ENCODE data around the gene IMMP2L. TPM values are rescaled to one million over a fixed set of nuclear protein-coding genes. Genes with fewer than 3 reads are reported as not detected.

Gene IMMP2L
- total and polyA plus RNA-seq, 2 of the 8 experiments (the other 6 are each of a cell fraction or from before 2014, with no cell fraction given), result 2.3 to 10.1 TPM

DNA sequence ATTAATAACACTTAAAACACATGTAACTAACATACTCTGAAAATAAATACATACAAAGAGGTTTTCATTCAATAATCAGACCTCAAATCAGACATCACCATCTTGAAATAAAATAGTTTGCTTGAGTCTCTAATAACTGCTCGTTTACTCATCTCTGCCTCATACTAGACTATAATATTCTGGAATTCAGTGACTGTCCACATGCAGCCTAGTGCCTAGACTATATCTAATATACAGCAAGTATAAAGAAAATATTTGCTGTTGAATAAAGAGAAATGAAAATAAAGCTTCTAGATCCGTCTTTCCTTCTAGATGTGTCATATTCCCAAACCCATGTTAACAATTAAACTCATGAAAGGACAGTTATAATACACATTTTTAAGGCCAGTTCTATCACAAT is 707.6 kb downstream of the IMMP2L start:
- peaks cover 0 to 3% (median 1%) of the 10 kb centered on the region in 4 experiments; a peak in 1 of 8 replicates for H3K36me3 ChIP-seq (ENCODE audit: control insufficient read depth in 2 of 4, insufficient read depth in 4 of 4, low read length in 3 of 4)
- H3K23me2 ChIP-seq (ENCODE audit: low read depth, low read length), result no peaks in the 10 kb centered on the region; the same call in 1 of the 2 replicates
- no peak overlapping the region for H3K23ac ChIP-seq (ENCODE audit: insufficient read length)
- no peak overlapping the region for H3K4ac ChIP-seq (replicated peaks; ENCODE audit: insufficient read length, low read depth, low read length)
- H3K4me3 ChIP-seq (ENCODE audit: extremely low read depth in 1 of 4, insufficient read depth in 2 of 4, low read depth in 3 of 4, low read length in 4 of 4), result no peak overlapping the region
- TF ChIP-seq CEBPB (IDR thresholded peaks at IDR 0.05; ENCODE audit: low read depth, low read length) (no peak), RXRA (IDR thresholded peaks at IDR 0.05; ENCODE audit: insufficient read depth, low read depth, low read length) (no peak), CHD2 (IDR thresholded peaks at IDR 0.05; ENCODE audit: low read length) (no peak), HDAC6 (IDR thresholded peaks at IDR 0.05; ENCODE audit: low read depth, low read length) (no peak), ZNF274 (IDR thresholded peaks at IDR 0.05; ENCODE audit: borderline replicate concordance, extremely low read depth, low read length) (no peak), FOSL1 (IDR thresholded peaks at IDR 0.05; ENCODE audit: insufficient read depth, low read depth, low read length) (no peak)
- H3K79me2 ChIP-seq (ENCODE audit: control insufficient read depth in 1 of 2, insufficient read depth in 2 of 2, low read length in 2 of 2), result no peaks in the 10 kb centered on the region
- ChIA-PET CTCF (ENCODE audit: partially characterized antibody) (no interaction called here), POLR2A (ENCODE audit: partially characterized antibody) (no interaction called here)
- no peak overlapping the region for H3K56ac ChIP-seq (replicated peaks; ENCODE audit: insufficient read length, low read depth, low read length)
- no peak overlapping the region for H3K18ac ChIP-seq (ENCODE audit: extremely low read depth, low read length)
- H2BK15ac ChIP-seq (ENCODE audit: low read length), result no peak overlapping the region
- no peak overlapping the region for H2BK12ac ChIP-seq (ENCODE audit: low read depth, low read length)
- no peak overlapping the region for H4K8ac ChIP-seq (ENCODE audit: extremely low read depth, insufficient read depth, low read length)
- H2BK20ac ChIP-seq (ENCODE audit: low read length), result no peak overlapping the region
- no peak overlapping the region for H2AK5ac ChIP-seq (ENCODE audit: low read depth, low read length)
- H4K91ac ChIP-seq (replicated peaks; ENCODE audit: insufficient read length, low read length), result no peak overlapping the region
- no peaks in the 10 kb centered on the region for H3K79me1 ChIP-seq (ENCODE audit: low read depth, low read length)
- H3K27ac ChIP-seq (ENCODE audit: low read depth, low read length), result no peak overlapping the region
- DNase-seq (ENCODE audit: low read depth in 1 of 2, low spot score in 2 of 2) (no peak), FAIRE-seq (no peak)
- H3K9ac ChIP-seq (replicated peaks in 1 of 4; ENCODE audit: extremely low read depth in 1 of 4, low read depth in 3 of 4, low read length in 3 of 4), result no peak overlapping the region
- 92% methylated on average over 2 of the region's 2 CpGs; no CpG with 5 or more reads in 1 of the 2 experiments for WGBS, 2 experiments (ENCODE audit: extremely low coverage in 1 of 2, insufficient coverage in 1 of 2, insufficient read length in 1 of 2, insufficient replicate concordance in 2 of 2, low coverage in 1 of 2, low lambda C conversion rate in 2 of 2, missing lambda C conversion rate in 1 of 2)
- no peak overlapping the region for H2BK5ac ChIP-seq (ENCODE audit: low read depth, low read length)
- no peaks in the 10 kb centered on the region for H3K27me3 ChIP-seq (replicated peaks in 1 of 4; ENCODE audit: control insufficient read depth in 3 of 4, extremely low read depth in 1 of 4, insufficient read depth in 3 of 4, low read length in 3 of 4)
- no peak overlapping the region for H3K4me2 ChIP-seq (ENCODE audit: insufficient read depth in 1 of 2, low read depth in 2 of 2, low read length in 2 of 2)
- H4K20me1 ChIP-seq (replicated peaks in 1 of 2; ENCODE audit: control insufficient read depth in 1 of 2, insufficient read depth in 2 of 2, low read length in 2 of 2), result no peaks in the 10 kb centered on the region
- H3K14ac ChIP-seq (ENCODE audit: insufficient read length), result no peak overlapping the region
- H3K9me3 ChIP-seq (ENCODE audit: insufficient read depth in 2 of 2, low read depth in 1 of 2, low read length in 1 of 2), result peaks cover 5 to 6% of the 10 kb centered on the region in 2 experiments; a peak in 1 of 4 replicates
- H2AFZ ChIP-seq (ENCODE audit: low read length), result no peak overlapping the region
- H2BK120ac ChIP-seq (replicated peaks; ENCODE audit: low read depth, low read length), result no peak overlapping the region
- H4K5ac ChIP-seq (ENCODE audit: insufficient read length, low read depth, low read length), result no peak overlapping the region
- peaks cover 0 to 14% (median 4%) of the 10 kb centered on the region in 4 experiments; a peak in 4 of 7 replicates for H3K4me1 ChIP-seq (replicated peaks in 1 of 4; ENCODE audit: control insufficient read depth in 3 of 4, insufficient read depth in 4 of 4, low read length in 3 of 4)

Data from H1 (cell line).